ENCODE results near the gene LIPI. TPM values are rescaled to one million over a fixed set of nuclear protein-coding genes. Genes with fewer than 3 reads are reported as not detected.
"Not testable (repeated sequence)": the region's sequence is repeated elsewhere in the genome, so short reads cannot be mapped to it uniquely, and the experiment has no call there.

Gene LIPI
- total RNA-seq, 1 donor from 2014 or later = not detected

- no peak for DNase-seq
These were observed 137.8 kb downstream of the LIPI start for GRCh38 chr21:14072761-14073535.

- no peak for DNase-seq
These were observed 138.6 kb downstream of the LIPI start for GRCh38 chr21:14071902-14072734.

DNA sequence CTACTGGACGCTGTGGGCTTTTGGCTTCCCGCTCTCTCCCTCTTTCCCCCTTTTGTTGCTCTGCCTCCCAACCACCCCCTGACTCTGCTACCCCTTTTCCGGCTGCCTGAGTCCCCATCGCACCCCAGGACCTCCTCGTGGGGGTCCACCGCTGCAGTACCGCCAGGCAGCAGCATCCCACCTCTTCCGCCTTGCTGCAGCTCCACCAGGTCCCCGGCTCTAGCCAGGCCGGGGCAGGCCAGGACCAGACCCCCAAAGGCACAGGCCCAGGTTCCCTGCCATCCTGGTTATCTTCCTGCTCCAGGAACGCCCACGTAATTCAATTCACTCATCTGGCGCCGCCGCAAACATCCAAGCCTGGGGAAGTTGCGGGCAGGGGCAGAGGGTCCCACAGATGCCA lies 139.8 kb downstream of the LIPI start:
- DNase-seq = no peak

- DNase-seq = no peak
These were observed 140.5 kb downstream of the LIPI start for GRCh38 chr21:14070049-14070893.

DNA sequence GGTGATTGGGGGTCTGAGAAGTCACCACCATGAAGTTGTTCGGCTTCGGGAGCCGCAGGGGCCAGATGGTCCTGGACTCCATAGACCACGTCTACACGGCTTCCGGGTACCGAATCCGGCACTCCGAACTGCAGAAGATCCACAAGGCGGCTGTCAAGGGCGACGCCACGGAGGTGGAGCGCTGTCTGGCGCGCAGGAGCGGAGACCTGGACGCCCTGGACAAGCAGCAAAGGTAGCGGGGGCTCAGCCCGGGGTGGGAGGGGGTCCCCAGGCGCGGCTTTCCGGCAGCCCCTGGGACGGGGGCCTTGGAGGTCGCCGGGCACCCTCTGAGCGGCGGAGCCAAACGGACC lies 146.5 kb downstream of the LIPI start:
- DNase-seq = no peak

GRCh38 chr21:14063620-14064295 lies 147.0 kb downstream of the LIPI start:
- peak; percentile 17 for DNase-seq

GRCh38 chr21:14062684-14063083 lies 148.1 kb downstream of the LIPI start:
- DNase-seq = not testable (repeated sequence)

DNA sequence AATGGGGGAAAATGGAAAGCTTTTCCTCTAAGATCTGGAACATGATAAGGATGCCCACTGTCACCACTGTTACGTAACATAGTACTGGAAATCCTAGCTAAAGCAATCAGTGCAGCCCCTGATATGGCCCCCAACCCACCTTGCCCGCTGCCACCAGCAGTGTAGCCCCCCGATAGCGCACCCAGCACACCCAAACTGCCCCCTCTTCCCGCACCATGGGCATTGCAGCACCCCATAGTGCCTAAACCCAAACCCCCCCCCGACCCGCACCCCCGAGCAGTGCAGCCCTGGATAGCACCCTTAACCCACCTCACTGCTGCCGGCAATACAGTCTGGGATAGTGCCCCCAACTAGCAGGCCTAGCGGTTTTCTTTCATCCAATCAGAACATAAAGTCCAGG lies 148.9 kb downstream of the LIPI start:
- not testable (repeated sequence) for DNase-seq

- DNase-seq = not testable (repeated sequence)
These were observed 151.6 kb downstream of the LIPI start for GRCh38 chr21:14058995-14059627.

Small RNA genes lying within 50 kb of the gene (small RNA-seq; reads per million reads assigned to genes)
- not detected for gene RF01518
- not detected for gene RNA5SP488

Other genes starting within 250 kb of the LIPI start
- gene RBM11, start 5.2 kb upstream of the LIPI start, total RNA-seq = 16.2 TPM
- gene HSPA13, start 172.2 kb upstream of the LIPI start, total RNA-seq = 209 TPM

Data from occipital lobe (tissue), 3 donors.